Caco-2 (cell line): ENCODE results near the gene CNOT1. TPM values are rescaled to one million over a fixed set of nuclear protein-coding genes. Genes with fewer than 3 reads are reported as not detected.

Experiments
- BruUV-seq: library from RNA; stranded (reverse); fragments of 400-500 nt; replicated peaks from 2 replicates; lab custom pipeline; 2021; lab: Mats Ljungman, UMichigan
- CTCF ChIA-PET: fragments of 300-600 bp; sonication (Branson Sonifier 250); formaldehyde crosslinking; loops from one replicate; lab custom pipeline; 2022; ENCODE audit warnings: antibody characterized with exemption; lab: Charles Lee
- POLR2A ChIA-PET: fragments of 300-600 bp; sonication (Branson Sonifier 250); formaldehyde crosslinking; loops from one replicate; lab custom pipeline; 2022; ENCODE audit warnings: antibody characterized with exemption; lab: Charles Lee
- DNase-seq, 2 experiments: peaks; one replicate each; pipeline versions ENCODE4 v3.0.0 to v3.0.0-alpha.2; 2020 to 2022
- H3K27me3 ChIP-seq: replicated peaks from 2 replicates; pipeline ENCODE4 v1.6.0; 2011; ENCODE audit warnings: low read length; ENCODE audit not compliant: control insufficient read depth, insufficient read depth
- H3K36me3 ChIP-seq: 2 replicates; pipeline ENCODE4 v1.5.1; 2011; ENCODE audit warnings: low read length; ENCODE audit not compliant: control insufficient read depth, insufficient read depth
- H3K4me1 ChIP-seq: fragments of 250-450 bp; sonication (Bioruptor Pico); 2 replicates; pipeline ENCODE4 v1.5.1; 2020; ENCODE audit warnings: mild to moderate bottlenecking
- H3K4me3 ChIP-seq: 2 replicates; pipeline ENCODE4 v1.5.1; 2011; ENCODE audit warnings: low read depth, mild to moderate bottlenecking, control low read depth, low read length
- H3K9me3 ChIP-seq: fragments of 250-450 bp; sonication (Bioruptor Pico); 2 replicates; pipeline ENCODE4 v1.5.1; 2020; ENCODE audit warnings: mild to moderate bottlenecking, moderate library complexity
- H3K27ac Mint-ChIP-seq: one replicate; pipeline ENCODE4 v1.8.0; 2022; ENCODE audit warnings: mixed read lengths; ENCODE audit not compliant: unreplicated experiment
- H3K27me3 Mint-ChIP-seq: one replicate; pipeline ENCODE4 v1.8.0; 2022; ENCODE audit warnings: mixed read lengths; ENCODE audit not compliant: insufficient read depth, unreplicated experiment
- H3K36me3 Mint-ChIP-seq: one replicate; pipeline ENCODE4 v1.8.0; 2022; ENCODE audit warnings: mild to moderate bottlenecking, mixed read lengths; ENCODE audit not compliant: insufficient read depth, unreplicated experiment
- H3K4me1 Mint-ChIP-seq: one replicate; pipeline ENCODE4 v1.8.0; 2022; ENCODE audit warnings: low read depth, mixed read lengths; ENCODE audit not compliant: unreplicated experiment
- H3K4me3 Mint-ChIP-seq: one replicate; pipeline ENCODE4 v1.8.0; 2022; ENCODE audit warnings: mild to moderate bottlenecking, moderate library complexity, mixed read lengths; ENCODE audit not compliant: unreplicated experiment
- H3K9me3 Mint-ChIP-seq: one replicate; pipeline ENCODE4 v1.8.0; 2022; ENCODE audit warnings: mixed read lengths; ENCODE audit not compliant: unreplicated experiment
- intact Hi-C: fragments of 100-400 bp; cut with micrococcal nuclease; formaldehyde crosslinking; loops from one replicate; pipeline ENCODE4 v1.10.0; 2022; ENCODE audit not compliant: unreplicated experiment
- total RNA-seq: library from RNA; stranded (reverse); gene quantifications from 2 replicates; pipeline ENCODE4 v1.2.3, GENCODE V29; 2022
- TF ChIP-seq, protein P1 (sequence below), 2 experiments: fragments of 200-600 bp in 1 of 2; IDR thresholded peaks; 1 replicate in 1 of 2; 2 replicates in 1 of 2; pipeline versions ENCODE4 v1.5.1 to v1.8.0; 2011 to 2022; ENCODE audit warnings: antibody characterized with exemption in 1 of 2, control low read depth in 1 of 2, inconsistent platforms in 1 of 2, low read depth in 1 of 2, low read length in 1 of 2, mild to moderate bottlenecking in 1 of 2, moderate library complexity in 1 of 2; ENCODE audit not compliant: insufficient read depth in 1 of 2, severe bottlenecking in 1 of 2, unreplicated experiment in 1 of 2

CNOT1 gene
- total RNA-seq, 1 experiment from 2014 or later: 413 TPM

GRCh38 chr16:58476791-58477190 lies 152.8 kb downstream of the CNOT1 start:
- intact Hi-C loops: no loop called here
- ChIA-PET POLR2A (no interaction called here), CTCF (interaction anchor here (0.6 to 1.8 kb wide), 2 partner anchors 10 to 184 kb away, joined by 4 read pairs; no protein-coding TSS in a partner anchor)
- Histone ChIP-seq H3K36me3 (no peaks in the 10 kb centered on the region), H3K9me3 (no peaks in the 10 kb centered on the region), H3K27me3 (no peaks in the 10 kb centered on the region), H3K4me3 (no peak overlapping the region), H3K4me1 (no peaks in the 10 kb centered on the region)
- Mint-ChIP-seq H3K27me3 (peaks cover 10% of the 10 kb centered on the region), H3K27ac (no peak overlapping the region), H3K9me3 (no peaks in the 10 kb centered on the region), H3K4me1 (no peaks in the 10 kb centered on the region), H3K4me3 (no peak overlapping the region), H3K36me3 (no peaks in the 10 kb centered on the region)
- no peak for DNase-seq
- no TSS peak for BruUV-seq
- TF ChIP-seq, protein P1, sequence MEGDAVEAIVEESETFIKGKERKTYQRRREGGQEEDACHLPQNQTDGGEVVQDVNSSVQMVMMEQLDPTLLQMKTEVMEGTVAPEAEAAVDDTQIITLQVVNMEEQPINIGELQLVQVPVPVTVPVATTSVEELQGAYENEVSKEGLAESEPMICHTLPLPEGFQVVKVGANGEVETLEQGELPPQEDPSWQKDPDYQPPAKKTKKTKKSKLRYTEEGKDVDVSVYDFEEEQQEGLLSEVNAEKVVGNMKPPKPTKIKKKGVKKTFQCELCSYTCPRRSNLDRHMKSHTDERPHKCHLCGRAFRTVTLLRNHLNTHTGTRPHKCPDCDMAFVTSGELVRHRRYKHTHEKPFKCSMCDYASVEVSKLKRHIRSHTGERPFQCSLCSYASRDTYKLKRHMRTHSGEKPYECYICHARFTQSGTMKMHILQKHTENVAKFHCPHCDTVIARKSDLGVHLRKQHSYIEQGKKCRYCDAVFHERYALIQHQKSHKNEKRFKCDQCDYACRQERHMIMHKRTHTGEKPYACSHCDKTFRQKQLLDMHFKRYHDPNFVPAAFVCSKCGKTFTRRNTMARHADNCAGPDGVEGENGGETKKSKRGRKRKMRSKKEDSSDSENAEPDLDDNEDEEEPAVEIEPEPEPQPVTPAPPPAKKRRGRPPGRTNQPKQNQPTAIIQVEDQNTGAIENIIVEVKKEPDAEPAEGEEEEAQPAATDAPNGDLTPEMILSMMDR (IDR thresholded peaks at IDR 0.05; ENCODE audit: insufficient read depth in 1 of 2, low read depth in 1 of 2, low read length in 1 of 2, severe bottlenecking in 1 of 2, unreplicated experiment in 1 of 2): no peak

GRCh38 chr16:58475091-58475619 lies 154.5 kb downstream of the CNOT1 start:
- H3K27ac Mint-ChIP-seq: no peak overlapping the region
- CTCF ChIA-PET: interaction anchor here (0.5 kb wide), 1 partner anchor 186 kb away, joined by 4 read pairs; no protein-coding TSS in a partner anchor
- Histone ChIP-seq H3K27me3 (no peaks in the 10 kb centered on the region), H3K9me3 (no peaks in the 10 kb centered on the region), H3K4me1 (no peaks in the 10 kb centered on the region), H3K36me3 (no peaks in the 10 kb centered on the region), H3K4me3 (no peak overlapping the region)
- TF ChIP-seq, protein P1 (IDR thresholded peaks at IDR 0.05; ENCODE audit: insufficient read depth in 1 of 2, low read depth in 1 of 2, low read length in 1 of 2, severe bottlenecking in 1 of 2, unreplicated experiment in 1 of 2): no peak
- H3K36me3 Mint-ChIP-seq: no peaks in the 10 kb centered on the region
- peaks cover 13% of the 10 kb centered on the region for H3K27me3 Mint-ChIP-seq
- BruUV-seq: no TSS peak
- H3K9me3 Mint-ChIP-seq: no peaks in the 10 kb centered on the region
- no peaks in the 10 kb centered on the region for H3K4me1 Mint-ChIP-seq
- intact Hi-C loops: no loop called here
- H3K4me3 Mint-ChIP-seq: no peak overlapping the region
- no peak for DNase-seq
- POLR2A ChIA-PET: no interaction called here

DNA sequence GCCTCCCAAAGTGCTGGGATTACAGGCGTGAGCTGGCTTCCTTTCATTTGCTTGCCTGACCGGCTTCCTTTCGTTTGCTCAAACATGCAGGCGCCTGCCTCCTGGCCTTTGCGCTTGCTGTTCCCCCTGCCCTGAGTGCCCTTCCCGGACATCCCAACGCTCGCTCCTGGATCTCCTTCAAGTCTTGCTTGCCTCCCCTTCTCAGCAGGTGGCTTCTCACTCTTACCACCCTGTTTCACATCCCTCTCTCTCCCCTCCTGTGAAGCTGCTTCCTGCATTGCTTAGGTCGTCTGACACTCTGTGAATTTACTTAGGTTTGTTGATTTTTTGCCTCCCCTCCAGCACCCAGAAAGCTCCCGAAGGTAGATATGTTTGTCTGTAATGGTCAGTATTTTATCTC lies 155.3 kb downstream of the CNOT1 start:
- Mint-ChIP-seq H3K4me3 (no peak overlapping the region), H3K9me3 (no peaks in the 10 kb centered on the region), H3K27ac (no peak overlapping the region), H3K27me3 (peaks cover 12% of the 10 kb centered on the region), H3K4me1 (no peaks in the 10 kb centered on the region), H3K36me3 (no peaks in the 10 kb centered on the region)
- no peaks in the 10 kb centered on the region for H3K9me3 ChIP-seq
- intact Hi-C loops: no loop called here
- no peak overlapping the region for H3K4me3 ChIP-seq
- DNase-seq: no peak
- ChIA-PET POLR2A (no interaction called here), CTCF (interaction anchor here (0.6 kb wide), 1 partner anchor 47 kb away, joined by 3 read pairs; no protein-coding TSS in a partner anchor)
- H3K27me3 ChIP-seq: no peaks in the 10 kb centered on the region
- no peaks in the 10 kb centered on the region for H3K36me3 ChIP-seq
- TF ChIP-seq, protein P1 (IDR thresholded peaks at IDR 0.05; ENCODE audit: insufficient read depth in 1 of 2, low read depth in 1 of 2, low read length in 1 of 2, severe bottlenecking in 1 of 2, unreplicated experiment in 1 of 2): no peak
- no peaks in the 10 kb centered on the region for H3K4me1 ChIP-seq
- no TSS peak for BruUV-seq
